GM21367 (cell line): ENCODE data around the gene SNRNP48.

Experiments
- ATAC-seq: cut with Tn5 transposase; IDR thresholded peaks from one replicate; pipeline ENCODE4 v1.9.1; 2021; ENCODE audit not compliant: unreplicated experiment

The SNRNP48 gene

DNA sequence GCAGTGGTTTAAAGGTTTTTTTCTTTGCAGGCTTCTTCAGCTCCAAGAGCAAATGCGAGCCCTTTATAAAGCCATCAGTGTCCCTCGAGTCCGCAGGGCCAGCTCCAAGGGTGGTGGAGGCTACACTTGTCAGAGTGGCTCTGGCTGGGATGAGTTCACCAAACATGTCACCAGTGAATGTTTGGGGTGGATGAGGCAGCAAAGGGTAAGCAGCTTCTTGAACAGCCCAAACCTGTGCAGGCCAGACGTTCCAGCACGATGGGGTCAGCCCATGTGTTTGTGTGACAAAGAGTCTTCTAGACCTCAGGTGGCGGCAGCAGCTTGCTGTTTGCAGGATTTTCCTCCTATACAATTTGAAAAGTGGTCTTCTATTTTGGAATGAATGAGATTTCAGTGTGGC lies 30.8 kb upstream of the SNRNP48 start:
- ATAC-seq, result no peak

DNA sequence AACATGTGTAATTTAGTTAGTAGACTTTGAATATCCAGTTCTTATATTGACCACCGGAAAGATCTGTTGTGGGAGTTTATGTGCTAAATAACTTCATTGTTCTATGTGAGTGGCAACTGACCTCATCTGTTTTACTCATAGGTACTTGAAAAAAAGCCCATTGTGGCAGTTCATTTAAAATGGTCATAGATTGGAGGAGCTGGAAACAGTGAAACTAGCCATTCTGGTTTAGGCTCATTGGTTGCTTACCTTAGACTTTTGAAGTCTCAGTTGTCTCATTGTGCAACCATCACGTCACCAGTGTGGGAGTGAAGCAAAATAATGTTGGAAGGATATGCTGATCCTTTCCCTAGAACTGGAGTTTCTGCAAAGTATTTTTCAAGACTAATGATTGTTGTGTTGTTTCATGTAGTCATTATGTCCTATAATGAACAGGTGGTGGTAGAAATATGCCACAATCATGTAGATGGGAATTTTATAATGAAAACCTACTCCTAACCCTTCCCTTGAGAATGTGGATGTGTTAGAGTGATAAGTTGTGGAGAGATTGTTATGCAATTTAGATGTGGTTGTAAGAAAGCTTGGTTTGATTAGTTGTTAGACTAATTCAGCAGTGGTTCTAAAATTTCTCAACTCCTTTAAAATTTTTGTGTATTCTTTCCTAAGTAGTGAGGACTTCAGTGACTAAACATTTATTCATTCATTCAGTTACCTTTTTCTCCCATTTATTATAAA lies 30.2 kb upstream of the SNRNP48 start:
- no peak for ATAC-seq

DNA sequence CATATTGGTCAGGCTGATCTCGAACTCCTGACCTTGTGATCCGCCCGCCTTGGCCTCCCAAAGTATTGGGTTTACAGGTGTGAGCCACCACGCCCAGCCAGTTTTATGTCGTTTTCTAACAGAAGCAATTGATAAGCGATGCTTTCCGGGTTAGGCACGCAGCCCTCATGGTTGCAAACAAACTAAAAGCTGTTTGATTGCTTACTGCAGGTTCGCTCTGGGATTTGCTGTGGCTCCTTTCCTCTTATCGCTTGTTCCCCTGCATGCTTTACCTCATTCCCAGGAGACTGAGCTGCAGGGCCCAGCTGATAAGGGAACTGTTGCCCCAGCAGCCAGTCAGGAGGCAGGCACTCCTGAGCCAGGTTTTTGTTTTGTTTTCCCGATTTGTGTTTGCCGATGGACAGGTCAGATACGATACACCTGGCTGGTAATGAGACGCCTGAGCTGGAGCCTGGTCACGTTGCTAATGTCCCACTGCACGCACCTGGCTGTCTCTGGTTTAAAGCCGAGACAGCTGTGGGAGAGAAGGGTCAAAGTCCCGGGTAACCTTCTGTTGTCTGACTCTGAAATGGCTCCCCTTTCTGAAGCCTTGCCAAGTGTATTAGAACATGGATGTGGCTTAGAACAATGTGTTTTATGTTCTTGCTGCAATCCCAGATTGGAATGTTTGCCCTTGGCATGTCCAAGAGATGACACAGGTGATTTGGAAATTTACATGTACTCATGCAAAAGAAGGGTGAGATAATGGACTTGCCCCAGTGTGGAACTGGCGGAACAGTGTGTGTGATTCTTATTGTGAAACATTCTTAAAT lies 28.6 kb upstream of the SNRNP48 start:
- no peak for ATAC-seq

DNA sequence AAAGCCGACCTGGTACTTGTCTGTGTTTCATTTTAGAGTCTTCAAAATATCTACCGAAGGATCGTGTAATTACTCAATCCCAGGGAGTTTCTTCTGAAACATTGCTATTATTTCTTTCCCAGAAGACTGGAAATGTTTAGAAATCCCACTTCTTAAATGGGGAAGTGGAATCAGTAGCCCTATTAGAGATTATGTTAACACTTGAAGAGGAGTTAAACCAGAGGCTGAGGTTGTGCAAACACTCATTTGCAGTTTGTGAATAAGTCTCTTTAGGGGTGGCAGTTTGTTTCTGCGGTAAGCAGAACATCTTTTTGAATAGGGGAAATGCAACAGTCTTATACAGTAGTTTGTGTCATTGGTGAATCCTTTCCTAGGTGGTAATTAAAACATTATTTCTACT lies 27.2 kb upstream of the SNRNP48 start:
- ATAC-seq, result no peak

DNA sequence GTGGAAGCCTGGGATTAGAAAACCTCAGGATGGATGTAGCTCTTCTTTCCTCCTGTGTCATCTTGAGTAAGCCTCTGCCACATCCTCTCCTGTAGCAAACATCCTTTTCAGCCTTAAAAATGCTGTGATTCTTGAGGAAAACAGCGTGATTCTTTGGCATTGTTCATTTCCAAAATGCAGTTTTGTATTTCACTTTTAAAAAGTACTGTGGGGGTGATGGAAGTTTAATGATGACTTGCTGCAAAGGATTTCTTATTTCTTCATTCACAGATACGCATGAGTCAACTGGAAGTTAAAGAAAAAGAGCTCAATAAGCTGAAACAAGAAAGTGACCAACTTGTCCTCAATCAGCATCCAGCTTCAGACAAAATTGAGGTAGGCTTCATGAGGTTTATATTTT lies 23.9 kb upstream of the SNRNP48 start:
- ATAC-seq, result no peak

DNA sequence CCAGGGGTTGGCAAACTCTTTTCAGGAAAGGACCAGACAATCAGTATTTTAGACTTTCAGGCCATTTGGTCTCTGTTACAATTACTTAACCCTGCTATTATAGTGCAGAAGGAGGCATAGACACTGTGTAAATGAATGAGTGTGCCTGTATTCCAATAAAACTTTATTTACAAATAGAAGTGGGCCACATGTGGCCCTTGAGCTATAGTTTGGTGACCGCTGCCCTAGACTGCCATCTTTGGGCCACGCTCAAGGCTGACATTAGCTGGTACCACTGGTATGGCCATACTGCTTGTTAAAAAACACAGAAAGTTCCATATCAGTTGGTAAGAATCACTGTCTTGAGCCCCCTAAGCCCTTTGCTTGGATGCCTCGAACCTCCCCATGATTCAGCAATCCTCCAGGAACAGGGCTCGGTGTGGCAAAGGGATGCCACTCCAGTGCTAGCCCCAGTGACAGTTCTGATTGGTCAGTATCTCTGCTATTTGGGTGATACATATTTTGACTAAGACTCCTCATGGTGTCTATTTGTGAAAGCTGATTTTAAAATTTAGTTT lies 23.3 kb upstream of the SNRNP48 start:
- ATAC-seq, result no peak

DNA sequence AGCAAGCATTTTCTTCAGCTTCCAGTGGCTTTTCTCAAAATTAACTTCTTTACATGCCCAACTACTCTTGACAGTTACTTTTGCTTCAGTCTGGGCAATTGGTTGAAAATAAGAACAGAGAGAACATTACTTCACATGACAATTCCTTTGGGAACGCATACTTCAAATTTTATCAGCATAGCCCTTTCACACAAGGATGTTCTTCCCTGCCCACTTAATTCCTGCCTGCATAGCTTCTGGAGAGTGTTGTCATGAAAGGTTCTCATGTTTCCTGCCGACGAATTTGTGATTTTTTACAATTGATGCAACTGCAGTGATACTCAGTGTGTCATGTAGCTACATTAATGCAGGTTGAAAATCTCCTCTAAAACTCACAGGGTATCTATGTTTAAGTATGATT lies 22.0 kb upstream of the SNRNP48 start:
- no peak for ATAC-seq

DNA sequence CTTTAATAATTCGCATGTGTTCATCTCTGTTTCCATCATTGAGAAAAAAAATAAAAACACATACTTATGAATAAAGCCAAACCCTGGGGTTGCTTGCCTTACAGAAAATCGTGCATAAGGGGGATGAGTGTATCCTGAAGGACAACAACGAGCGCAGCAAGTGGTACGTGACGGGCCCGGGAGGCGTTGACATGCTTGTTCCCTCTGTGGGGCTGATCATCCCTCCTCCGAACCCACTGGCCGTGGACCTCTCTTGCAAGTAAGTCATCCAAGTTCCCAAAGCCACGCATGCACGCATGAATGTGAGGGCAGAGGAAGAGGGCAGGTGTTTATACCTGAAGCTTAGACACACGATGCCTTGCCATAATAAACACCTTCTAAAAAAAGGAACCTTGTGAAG lies 20.9 kb upstream of the SNRNP48 start:
- ATAC-seq, result no peak

DNA sequence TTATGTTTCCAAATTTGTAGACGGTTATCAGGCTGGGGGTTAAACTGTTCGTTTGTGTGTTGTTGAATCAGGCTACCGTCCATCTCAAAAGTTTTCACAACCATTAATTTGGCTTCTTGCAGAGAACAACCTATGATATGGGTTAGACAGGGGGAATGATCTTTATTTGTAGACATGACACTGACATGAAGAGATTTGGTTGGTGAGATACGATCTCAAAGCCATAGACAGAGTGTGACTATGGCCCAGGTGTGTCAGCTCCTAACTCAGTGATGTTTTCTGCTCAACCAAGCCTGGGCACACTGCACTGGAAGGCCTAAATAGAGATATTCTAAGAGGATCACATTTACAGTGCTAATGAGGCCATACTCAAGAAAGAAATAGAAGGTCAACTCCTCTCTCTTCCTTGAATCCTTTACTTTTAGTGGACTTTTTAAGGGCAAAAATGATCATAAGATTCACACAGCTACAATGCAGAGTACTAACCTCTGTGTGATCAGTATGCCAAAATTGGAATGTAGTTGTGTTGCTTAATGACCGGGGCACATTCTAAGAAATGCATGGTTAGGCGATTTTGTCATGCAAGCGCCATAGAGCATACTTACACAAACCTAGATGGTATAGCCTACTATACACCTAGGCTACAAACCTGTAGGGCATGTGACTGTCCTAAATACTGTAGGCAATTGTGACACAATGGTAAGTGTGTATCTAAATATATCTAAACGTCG lies 17.6 kb upstream of the SNRNP48 start:
- no peak for ATAC-seq

DNA sequence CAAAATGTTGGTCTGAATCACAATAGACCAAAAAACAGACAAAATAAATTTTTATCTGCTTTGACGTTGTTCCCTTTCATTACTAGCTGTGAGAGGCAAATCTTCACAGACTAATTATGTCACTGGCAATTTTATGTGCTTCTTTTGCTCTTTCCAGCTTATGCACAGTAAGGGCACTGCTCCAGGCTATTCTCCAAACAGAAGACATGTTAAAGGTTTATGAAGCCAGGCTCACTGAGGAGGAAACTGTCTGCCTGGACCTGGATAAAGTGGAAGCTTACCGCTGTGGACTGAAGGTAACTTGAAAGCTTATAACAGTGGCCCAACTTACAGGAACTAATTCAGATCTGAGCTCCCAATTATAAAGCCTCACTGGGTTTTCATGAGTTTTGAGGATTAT lies 15.5 kb upstream of the SNRNP48 start:
- ATAC-seq, result no peak

DNA sequence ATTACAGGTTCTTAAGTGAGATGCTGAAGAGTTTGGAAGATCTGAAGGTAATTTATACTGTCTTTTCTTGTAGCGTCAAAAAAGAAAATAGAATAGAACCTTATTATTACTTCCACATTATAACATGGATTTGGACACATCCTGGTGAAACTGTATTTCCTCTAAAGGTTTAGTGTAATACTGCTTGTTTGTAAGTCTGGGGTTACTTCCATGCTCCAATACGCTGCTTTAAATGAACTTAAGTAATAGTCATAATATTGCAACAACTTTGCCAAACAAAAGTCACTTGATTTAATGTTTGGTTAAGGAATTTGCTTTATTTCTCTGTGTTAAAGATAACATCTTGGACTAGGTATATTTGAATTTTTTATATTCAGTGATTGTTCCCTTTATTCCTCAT lies 11.5 kb upstream of the SNRNP48 start:
- no peak for ATAC-seq

DNA sequence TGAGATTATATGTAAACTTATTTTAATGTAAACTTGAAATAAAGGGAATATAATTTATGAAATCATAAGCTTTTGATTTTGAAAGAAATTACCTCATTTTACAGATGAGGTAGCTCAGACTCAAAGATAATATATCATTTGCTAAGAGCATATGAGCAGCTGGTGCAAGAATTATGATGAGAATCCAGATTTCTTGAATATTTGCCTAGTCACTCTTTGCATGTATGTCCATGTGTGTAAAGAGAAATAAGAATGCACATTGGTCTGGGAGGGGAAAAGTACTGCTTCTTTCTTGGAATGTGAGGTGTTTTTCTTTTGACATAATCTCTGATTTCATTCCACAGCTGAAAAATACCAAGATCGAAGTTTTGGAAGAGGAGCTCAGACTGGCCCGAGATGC lies 11.1 kb upstream of the SNRNP48 start:
- no peak for ATAC-seq

DNA sequence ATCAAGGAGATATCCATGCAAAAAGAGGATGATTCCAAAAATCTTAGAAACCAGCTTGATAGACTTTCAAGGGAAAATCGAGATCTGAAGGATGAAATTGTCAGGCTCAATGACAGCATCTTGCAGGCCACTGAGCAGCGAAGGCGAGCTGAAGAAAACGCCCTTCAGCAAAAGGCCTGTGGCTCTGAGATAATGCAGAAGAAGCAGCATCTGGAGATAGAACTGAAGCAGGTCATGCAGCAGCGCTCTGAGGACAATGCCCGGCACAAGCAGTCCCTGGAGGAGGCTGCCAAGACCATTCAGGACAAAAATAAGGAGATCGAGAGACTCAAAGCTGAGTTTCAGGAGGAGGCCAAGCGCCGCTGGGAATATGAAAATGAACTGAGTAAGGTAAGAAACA lies 10.1 kb upstream of the SNRNP48 start:
- ATAC-seq, result no peak

DNA sequence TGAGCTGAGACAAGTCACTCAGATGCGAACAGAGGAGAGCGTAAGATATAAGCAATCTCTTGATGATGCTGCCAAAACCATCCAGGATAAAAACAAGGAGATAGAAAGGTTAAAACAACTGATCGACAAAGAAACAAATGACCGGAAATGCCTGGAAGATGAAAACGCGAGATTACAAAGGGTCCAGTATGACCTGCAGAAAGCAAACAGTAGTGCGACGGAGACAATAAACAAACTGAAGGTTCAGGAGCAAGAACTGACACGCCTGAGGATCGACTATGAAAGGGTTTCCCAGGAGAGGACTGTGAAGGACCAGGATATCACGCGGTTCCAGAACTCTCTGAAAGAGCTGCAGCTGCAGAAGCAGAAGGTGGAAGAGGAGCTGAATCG lies 9.5 kb upstream of the SNRNP48 start:
- no peak for ATAC-seq

DNA sequence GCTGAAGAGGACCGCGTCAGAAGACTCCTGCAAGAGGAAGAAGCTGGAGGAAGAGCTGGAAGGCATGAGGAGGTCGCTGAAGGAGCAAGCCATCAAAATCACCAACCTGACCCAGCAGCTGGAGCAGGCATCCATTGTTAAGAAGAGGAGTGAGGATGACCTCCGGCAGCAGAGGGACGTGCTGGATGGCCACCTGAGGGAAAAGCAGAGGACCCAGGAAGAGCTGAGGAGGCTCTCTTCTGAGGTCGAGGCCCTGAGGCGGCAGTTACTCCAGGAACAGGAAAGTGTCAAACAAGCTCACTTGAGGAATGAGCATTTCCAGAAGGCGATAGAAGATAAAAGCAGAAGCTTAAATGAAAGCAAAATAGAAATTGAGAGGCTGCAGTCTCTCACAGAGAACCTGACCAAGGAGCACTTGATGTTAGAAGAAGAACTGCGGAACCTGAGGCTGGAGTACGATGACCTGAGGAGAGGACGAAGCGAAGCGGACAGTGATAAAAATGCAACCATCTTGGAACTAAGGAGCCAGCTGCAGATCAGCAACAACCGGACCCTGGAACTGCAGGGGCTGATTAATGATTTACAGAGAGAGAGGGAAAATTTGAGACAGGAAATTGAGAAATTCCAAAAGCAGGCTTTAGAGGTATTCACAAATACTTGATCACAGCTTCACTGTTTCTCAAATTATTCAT lies 8.9 kb upstream of the SNRNP48 start:
- ATAC-seq, result no peak

DNA sequence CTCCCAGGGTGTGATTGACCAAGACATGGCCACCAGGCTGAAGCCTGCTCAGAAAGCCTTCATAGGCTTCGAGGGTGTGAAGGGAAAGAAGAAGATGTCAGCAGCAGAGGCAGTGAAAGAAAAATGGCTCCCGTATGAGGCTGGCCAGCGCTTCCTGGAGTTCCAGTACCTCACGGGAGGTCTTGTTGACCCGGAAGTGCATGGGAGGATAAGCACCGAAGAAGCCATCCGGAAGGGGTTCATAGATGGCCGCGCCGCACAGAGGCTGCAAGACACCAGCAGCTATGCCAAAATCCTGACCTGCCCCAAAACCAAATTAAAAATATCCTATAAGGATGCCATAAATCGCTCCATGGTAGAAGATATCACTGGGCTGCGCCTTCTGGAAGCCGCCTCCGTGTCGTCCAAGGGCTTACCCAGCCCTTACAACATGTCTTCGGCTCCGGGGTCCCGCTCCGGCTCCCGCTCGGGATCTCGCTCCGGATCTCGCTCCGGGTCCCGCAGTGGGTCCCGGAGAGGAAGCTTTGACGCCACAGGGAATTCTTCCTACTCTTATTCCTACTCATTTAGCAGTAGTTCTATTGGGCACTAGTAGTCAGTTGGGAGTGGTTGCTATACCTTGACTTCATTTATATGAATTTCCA lies 4.6 kb upstream of the SNRNP48 start:
- ATAC-seq, result no peak

DNA sequence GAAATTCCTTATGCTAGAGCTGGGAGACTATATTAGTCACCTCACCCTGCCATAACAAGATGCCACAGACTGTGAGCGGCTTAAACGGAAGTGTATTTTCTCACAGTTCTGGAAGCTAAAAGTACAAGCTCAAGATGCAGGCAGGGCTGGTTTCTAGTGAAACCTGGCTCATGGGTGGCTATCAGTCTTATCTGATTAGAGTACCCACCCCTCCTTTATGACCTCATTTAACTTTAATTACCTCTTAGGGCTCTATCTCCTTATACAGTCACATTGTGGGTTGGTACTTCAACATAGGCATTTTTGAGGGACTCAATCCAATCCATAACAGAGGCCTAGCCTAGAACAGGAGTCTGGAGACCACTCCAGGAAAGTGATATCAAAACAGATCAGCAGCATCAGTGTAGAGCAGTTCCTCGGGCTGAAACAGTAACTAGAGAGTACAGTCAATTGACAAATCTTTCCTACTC lies 2.3 kb upstream of the SNRNP48 start:
- ATAC-seq, result no peak

DNA sequence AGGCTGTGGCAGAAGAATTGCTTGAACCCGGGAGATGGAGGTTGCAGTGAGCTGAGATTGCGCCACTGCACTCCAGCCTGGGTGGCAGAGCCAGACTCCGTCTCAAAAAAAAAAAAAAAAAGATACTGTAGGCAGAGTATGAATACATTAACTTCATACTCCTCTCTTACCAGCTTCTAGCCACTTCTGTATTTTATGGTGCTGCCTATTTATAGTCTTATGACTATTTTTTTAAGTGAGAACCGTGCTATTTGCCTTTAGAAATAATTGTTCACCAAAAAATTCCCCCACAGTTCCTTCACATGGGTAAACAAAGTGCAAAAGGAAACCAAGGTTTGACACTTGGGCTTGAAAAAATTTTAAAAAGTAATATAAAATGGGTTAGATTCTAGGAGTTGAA lies 1.5 kb upstream of the SNRNP48 start:
- no peak for ATAC-seq

DNA sequence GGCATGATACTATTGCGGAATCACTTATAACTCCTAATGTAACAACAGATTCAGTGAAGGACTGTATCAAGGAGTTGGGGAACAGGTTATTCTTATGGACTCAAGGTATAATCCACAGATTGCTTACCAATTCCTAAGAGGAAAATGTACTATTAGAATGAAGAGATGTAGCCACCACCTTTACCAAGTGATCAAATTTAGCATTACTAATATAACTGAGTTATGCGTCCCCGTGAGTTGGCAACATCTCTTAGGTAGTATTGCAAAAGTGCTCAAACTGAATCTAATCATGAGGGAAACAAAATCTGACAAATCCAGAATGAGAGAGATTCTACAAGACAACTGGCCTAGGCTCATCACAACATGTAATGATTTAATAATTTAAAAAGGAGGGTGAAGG lies 777 bp upstream of the SNRNP48 start:
- ATAC-seq, result no peak

DNA sequence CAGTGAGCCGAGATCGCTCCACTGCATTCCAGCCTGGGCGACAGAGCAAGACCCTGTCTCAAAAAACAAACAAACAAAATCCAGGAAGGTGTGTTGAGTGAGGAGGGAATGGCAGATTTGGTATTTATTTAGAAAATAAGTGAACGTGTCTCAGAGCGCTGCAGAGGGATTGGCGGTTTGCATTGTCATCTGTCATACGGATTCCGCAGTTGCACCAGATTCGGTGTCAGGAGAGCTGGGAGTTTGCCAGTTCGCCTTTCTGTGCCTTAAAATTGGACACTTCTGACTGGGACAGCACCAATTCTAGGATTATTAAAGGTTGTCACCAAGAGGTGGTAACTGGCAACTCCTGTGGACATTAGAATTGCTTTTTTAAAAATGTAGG lies 912 bp downstream of the SNRNP48 start:
- ATAC-seq, result no peak

DNA sequence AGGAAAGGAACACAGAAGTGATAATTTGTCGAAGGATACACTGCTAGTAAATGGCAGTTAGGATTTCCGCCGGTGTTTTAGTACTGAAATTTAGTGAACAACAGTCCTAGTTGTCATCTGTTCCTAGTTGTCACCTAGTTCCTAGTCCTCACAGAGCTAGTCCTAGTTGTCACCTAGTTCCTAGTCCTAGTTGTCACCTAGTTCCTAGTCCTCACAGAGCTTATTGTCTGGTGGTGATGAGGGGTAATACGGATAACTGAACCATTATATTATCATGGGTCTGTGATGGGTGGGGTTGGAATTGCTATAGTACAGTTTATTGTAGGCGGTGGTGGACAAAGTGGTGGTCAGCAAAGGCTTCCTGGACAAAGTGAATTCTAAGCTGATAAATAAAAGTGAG lies 1.8 kb downstream of the SNRNP48 start:
- no peak for ATAC-seq
